HG03575 (cell line): ENCODE results near the gene IRF2BP1.
"Not testable (repeated sequence)": the region's sequence is repeated elsewhere in the genome, so short reads cannot be mapped to it uniquely, and the experiment has no call there.

Experiments
- ATAC-seq: cut with Tn5 transposase; IDR thresholded peaks from one replicate; pipeline ENCODE4 v1.9.1; 2021; ENCODE audit not compliant: unreplicated experiment, insufficient number of reproducible peaks, low FRiP score; ENCODE audit errors: extremely low read depth

Gene IRF2BP1

GRCh38 chr19:45883586-45883880 is 2.4 kb downstream of the IRF2BP1 start:
- no peak for ATAC-seq

GRCh38 chr19:45882652-45883585 is 3.0 kb downstream of the IRF2BP1 start:
- no peak for ATAC-seq

DNA sequence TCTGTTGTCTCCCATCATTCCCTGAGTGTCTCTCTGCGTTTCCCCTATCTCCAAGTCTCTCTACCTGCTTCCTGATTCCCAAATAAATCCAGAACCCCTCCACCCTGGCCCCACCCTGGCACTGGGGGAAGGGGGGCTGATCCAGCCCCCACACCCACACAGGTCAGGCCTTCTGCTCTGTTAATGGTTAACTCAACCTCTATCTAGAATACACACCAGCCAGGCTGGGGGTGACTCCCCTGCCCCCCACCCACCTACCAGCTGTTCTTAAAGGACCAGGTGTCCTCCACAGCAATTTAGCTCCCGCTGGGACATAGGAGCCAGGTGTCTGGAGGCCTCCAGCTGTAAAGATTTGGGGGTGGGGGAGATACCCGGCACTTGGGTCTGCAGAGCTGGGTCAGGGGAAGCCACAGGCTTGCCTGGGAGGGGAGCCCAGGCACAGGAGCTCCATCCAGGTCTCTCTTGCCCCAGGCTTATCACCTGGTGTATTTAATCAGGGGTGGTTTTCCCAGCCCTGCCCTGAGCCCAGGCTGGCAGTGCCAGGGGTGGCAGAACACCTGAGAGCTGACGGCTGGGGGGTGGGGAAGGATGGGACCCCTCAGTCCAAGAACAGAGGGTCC is 3.9 kb downstream of the IRF2BP1 start:
- no peak for ATAC-seq

GRCh38 chr19:45881082-45881908 is 4.6 kb downstream of the IRF2BP1 start:
- no peak for ATAC-seq

DNA sequence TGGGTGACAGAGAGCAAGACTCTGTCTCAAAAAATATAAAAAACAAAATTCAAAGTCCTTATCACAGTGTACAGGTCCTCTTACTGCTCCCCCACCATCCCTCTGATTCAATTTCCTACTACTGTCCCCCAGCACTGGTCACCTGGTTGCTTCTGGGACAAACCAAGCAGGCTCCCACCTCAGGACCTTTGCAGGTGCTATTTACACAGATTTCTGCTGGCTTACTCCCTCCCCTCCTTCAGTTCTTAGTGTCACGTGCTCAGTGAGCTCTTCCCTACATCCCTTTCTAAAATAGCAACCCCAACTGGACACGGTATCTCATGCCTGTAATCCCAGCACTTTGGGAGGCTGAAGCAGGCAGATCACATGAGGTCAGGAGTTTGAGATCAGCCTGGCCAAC is 6.0 kb downstream of the IRF2BP1 start:
- ATAC-seq: no peak

DNA sequence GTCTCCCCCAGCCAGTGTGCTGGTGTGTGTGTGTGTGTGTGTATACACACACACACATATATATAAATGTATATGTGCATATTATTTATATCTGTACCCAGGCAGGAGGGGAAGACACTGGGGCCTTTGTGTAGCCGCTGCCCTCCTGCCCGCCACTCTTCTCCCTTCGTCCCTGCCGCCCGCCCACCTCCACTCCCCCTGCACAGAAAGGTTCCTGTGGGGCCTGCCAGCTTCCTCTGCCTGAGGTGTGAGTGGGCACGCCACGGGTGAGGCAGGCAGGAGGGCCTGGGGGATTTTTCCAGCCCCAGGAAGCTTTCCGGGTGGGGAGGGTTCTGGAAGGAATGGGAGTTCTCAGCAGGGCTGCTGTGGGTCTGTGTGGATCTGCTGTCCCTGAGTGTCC is 6.9 kb downstream of the IRF2BP1 start:
- ATAC-seq: no peak

DNA sequence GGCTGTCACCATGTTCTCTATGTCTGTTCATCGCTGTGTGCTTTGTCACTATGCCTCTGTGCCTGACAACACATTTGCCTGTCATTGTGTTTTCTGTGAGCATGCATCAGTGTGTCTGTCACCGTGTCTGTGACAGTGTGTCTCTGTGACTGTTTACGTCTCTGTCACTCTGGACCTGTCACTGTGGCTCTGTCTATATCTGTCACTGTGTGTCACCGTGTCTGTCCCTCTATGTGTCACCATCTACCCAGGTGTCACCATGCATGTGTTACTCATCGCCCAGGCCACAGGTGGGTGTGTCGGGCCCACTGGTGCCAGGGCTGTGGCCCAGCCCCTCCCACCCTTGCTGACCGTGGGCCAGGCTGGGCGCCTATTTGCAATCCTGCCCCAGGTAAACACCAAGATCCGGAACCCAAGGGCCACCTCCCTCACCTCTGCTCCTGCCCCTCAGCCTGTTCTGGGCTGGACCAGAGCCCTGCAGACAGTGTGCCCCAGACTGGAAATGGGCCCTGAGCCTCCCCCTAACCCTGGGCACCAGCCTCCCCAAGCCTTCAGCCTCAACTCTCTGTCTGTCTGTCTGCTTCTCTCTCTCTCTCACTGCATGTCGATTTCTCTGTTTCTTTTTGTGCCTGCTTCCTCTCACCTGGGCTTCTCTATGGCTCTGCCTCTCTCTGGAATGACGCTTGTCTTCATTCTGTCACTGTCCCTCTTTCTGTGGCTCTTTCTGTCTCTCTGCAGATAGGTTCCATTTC is 7.7 kb downstream of the IRF2BP1 start:
- no peak for ATAC-seq

GRCh38 chr19:45876411-45877197 is 9.3 kb downstream of the IRF2BP1 start:
- no peak for ATAC-seq

- ATAC-seq: no peak
These were observed 9.9 kb downstream of the IRF2BP1 start for GRCh38 chr19:45876161-45876410.

GRCh38 chr19:45874620-45874966 is 11.3 kb downstream of the IRF2BP1 start:
- no peak for ATAC-seq

- no peak for ATAC-seq
These were observed 12.6 kb downstream of the IRF2BP1 start for GRCh38 chr19:45873219-45873772.

DNA sequence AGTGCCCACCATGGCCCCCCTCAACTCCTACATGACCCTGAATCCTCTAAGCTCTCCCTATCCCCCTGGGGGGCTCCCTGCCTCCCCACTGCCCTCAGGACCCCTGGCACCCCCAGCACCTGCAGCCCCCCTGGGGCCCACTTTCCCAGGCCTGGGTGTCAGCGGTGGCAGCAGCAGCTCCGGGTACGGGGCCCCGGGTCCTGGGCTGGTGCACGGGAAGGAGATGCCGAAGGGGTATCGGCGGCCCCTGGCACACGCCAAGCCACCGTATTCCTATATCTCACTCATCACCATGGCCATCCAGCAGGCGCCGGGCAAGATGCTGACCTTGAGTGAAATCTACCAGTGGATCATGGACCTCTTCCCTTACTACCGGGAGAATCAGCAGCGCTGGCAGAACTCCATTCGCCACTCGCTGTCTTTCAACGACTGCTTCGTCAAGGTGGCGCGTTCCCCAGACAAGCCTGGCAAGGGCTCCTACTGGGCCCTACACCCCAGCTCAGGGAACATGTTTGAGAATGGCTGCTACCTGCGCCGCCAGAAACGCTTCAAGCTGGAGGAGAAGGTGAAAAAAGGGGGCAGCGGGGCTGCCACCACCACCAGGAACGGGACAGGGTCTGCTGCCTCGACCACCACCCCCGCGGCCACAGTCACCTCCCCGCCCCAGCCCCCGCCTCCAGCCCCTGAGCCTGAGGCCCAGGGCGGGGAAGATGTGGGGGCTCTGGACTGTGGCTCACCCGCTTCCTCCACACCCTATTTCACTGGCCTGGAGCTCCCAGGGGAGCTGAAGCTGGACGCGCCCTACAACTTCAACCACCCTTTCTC is 13.6 kb downstream of the IRF2BP1 start:
- ATAC-seq: no peak

- no peak for ATAC-seq
These were observed 15.1 kb downstream of the IRF2BP1 start for GRCh38 chr19:45870798-45871197.

DNA sequence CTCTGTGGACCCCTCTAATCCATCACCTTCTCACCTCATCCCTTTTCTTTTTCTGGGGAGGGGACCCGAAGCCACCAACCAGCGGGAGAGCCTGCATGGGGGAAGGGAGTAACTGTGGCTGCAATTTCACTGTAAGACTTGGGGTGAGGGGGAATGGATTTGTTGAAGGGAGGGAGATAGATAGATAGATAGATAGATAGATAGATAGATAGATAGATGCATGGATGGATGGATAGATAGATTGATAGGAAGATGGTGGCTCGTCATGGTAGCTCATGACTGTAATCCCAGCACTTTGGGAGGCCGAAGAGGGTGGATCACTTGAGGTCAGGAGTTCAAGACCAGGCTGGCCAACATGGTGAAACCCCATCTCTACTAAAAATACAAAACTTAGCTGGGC is 18.7 kb downstream of the IRF2BP1 start:
- not testable (repeated sequence) for ATAC-seq

DNA sequence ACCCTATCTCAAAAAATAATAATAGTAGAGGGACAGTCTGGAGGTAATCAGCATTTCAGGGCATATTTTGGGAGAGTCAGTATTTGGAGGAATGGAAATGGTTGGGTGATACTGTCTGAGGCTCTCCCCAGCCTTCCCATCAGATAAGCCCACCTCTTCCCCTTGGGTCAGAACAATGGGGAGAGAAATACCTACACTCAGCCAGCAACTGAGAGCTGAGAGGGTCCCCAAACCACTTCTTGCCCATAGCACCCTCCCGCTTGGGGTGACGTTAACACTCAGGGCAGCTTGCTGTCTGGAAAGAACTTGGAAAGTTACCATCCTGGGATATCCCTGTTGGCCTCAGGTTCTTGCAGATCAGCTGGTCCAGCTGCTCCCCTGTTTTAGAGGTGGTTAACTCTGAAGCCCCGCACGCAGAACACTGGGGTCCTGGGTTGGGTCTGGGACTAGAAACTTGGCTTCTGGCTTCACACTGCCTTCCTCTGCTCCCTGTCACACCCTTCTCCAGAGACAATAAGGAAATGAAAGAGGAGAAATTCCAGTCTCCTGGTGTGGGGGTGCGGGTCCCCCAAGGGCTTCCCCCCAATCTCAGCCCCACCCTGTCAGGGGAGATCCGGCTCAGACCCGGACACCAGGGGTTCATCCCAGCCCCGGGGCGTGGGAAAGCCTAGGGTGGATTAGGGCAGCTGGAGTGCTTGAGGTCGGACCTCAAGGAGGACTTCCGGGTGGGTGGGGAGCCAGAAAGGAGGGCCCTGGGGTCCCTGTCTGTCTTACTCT is 19.4 kb downstream of the IRF2BP1 start:
- ATAC-seq: no peak

- no peak for ATAC-seq
These were observed 20.5 kb downstream of the IRF2BP1 start for GRCh38 chr19:45865269-45865948.
